ENCODE data around the gene JCHAIN.
"Not testable (repeated sequence)": the region's sequence is repeated elsewhere in the genome, so short reads cannot be mapped to it uniquely, and the experiment has no call there.

Gene JCHAIN

GRCh38 chr4:70650741-70651140 lies 15.6 kb downstream of the JCHAIN start:
- not testable (repeated sequence) for H3K4me1 Mint-ChIP-seq (ENCODE audit: low read depth); H3K4me3 Mint-ChIP-seq; DNase-seq (ENCODE audit: low spot score); H3K9me3 Mint-ChIP-seq; H3K27ac Mint-ChIP-seq; H3K36me3 Mint-ChIP-seq (ENCODE audit: low read depth)
- peaks cover 25% of the 10 kb centered on the region for H3K27me3 Mint-ChIP-seq (ENCODE audit: low read depth)

GRCh38 chr4:70640192-70640591 lies 26.1 kb downstream of the JCHAIN start:
- no peak for DNase-seq (ENCODE audit: low spot score)
- Mint-ChIP-seq H3K36me3 (ENCODE audit: low read depth) (no peaks in the 10 kb centered on the region), H3K9me3 (no peaks in the 10 kb centered on the region), H3K4me3 (no peak overlapping the region), H3K27ac (no peak overlapping the region), H3K4me1 (ENCODE audit: low read depth) (no peaks in the 10 kb centered on the region), H3K27me3 (ENCODE audit: low read depth) (no peaks in the 10 kb centered on the region)

DNA sequence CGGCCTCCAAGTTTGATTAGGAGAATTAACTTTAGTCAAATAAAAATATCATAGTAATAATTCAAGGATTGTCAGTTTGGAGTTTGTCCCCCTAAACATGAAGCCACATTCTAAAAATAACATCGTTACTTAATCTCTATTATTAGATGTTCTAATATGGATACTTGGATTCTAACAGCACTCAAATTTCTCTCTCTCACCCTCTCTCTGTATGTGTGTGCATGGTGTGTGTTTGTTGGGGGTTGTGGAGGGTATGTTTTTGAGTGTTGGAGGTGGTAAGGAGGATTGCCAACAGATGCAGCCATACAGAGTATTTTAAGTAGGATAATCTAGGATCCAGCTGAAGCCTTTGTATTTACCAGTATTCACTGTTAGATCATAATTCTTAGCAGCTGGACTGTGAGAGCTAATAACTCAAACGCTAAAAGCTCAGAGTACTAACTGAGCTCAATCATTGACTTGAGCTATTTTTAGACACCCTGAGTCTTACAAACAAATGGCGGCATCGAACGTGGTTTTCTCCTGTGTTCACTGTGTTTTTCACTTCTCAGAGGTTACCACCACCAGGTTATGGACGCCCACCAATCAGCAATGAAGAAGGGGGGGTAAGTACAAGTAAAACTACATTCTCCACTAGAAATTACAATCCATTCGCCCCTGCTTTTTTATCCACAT lies 28.9 kb downstream of the JCHAIN start:
- Mint-ChIP-seq H3K9me3 (no peaks in the 10 kb centered on the region), H3K4me1 (ENCODE audit: low read depth) (no peaks in the 10 kb centered on the region), H3K27me3 (ENCODE audit: low read depth) (peaks cover 6% of the 10 kb centered on the region), H3K27ac (no peak overlapping the region), H3K4me3 (no peak overlapping the region), H3K36me3 (ENCODE audit: low read depth) (no peaks in the 10 kb centered on the region)
- DNase-seq (ENCODE audit: low spot score), result no peak

GRCh38 chr4:70634482-70634881 lies 31.8 kb downstream of the JCHAIN start:
- Mint-ChIP-seq H3K27me3 (ENCODE audit: low read depth) (peaks cover 13% of the 10 kb centered on the region), H3K27ac (no peak overlapping the region), H3K36me3 (ENCODE audit: low read depth) (no peaks in the 10 kb centered on the region), H3K9me3 (no peaks in the 10 kb centered on the region), H3K4me1 (ENCODE audit: low read depth) (no peaks in the 10 kb centered on the region), H3K4me3 (no peak overlapping the region)
- DNase-seq (ENCODE audit: low spot score), result no peak

- no peak overlapping the region for H3K4me3 Mint-ChIP-seq
- no peak overlapping the region for H3K27ac Mint-ChIP-seq
- H3K4me1 Mint-ChIP-seq (ENCODE audit: low read depth), result no peaks in the 10 kb centered on the region
- DNase-seq (ENCODE audit: low spot score), result no peak
- H3K9me3 Mint-ChIP-seq, result no peaks in the 10 kb centered on the region
- no peaks in the 10 kb centered on the region for H3K36me3 Mint-ChIP-seq (ENCODE audit: low read depth)
- H3K27me3 Mint-ChIP-seq (ENCODE audit: low read depth), result peaks cover 13% of the 10 kb centered on the region
Measured at GRCh38 chr4:70632028-70632427, 34.3 kb downstream of the JCHAIN start.

GRCh38 chr4:70630162-70630561 lies 36.1 kb downstream of the JCHAIN start:
- H3K4me1 Mint-ChIP-seq (ENCODE audit: low read depth), result no peaks in the 10 kb centered on the region
- no peaks in the 10 kb centered on the region for H3K36me3 Mint-ChIP-seq (ENCODE audit: low read depth)
- peaks cover 13% of the 10 kb centered on the region for H3K27me3 Mint-ChIP-seq (ENCODE audit: low read depth)
- H3K4me3 Mint-ChIP-seq, result no peak overlapping the region
- H3K27ac Mint-ChIP-seq, result no peak overlapping the region
- no peaks in the 10 kb centered on the region for H3K9me3 Mint-ChIP-seq
- no peak for DNase-seq (ENCODE audit: low spot score)

DNA sequence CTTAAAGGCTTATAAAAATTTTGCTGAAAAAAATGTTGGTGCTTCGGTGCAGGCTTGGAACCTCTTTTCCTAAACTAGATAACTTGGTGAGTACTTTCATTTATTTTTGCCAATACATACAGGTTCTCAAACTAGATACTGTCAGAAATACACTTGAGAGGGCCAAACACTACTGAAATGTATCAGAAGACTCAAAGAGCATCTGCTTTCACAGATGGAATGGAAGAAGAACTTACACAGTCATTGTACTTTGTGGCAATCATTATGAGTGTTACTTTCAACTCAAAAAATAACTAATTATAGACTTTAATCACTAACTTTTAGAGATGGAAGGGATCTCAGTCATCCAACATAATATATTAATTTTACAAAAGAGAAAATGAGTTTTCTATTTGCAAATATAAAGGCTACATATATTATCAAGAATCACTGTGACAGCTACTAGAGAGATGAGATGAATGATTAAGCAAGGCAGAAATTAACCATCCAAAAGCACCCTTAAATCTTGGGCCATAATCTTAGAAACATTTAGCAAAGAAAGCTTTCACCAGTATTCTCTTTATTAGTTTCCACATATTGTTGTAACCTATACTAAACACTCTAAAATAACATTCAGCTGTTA lies 36.7 kb downstream of the JCHAIN start:
- DNase-seq (ENCODE audit: low spot score), result no peak
- peaks cover 13% of the 10 kb centered on the region for H3K27me3 Mint-ChIP-seq (ENCODE audit: low read depth)
- no peak overlapping the region for H3K27ac Mint-ChIP-seq
- no peaks in the 10 kb centered on the region for H3K36me3 Mint-ChIP-seq (ENCODE audit: low read depth)
- no peaks in the 10 kb centered on the region for H3K9me3 Mint-ChIP-seq
- no peaks in the 10 kb centered on the region for H3K4me1 Mint-ChIP-seq (ENCODE audit: low read depth)
- no peak overlapping the region for H3K4me3 Mint-ChIP-seq

- no peak within 1 kb of the TSS for H3K27ac Mint-ChIP-seq
- no peak for DNase-seq (ENCODE audit: low spot score)
- H3K9me3 Mint-ChIP-seq, result no peaks in the 10 kb centered on the region
- no peak within 1 kb of the TSS for H3K4me3 Mint-ChIP-seq
- peaks cover 10% of the 10 kb centered on the region for H3K27me3 Mint-ChIP-seq (ENCODE audit: low read depth)
- H3K4me1 Mint-ChIP-seq (ENCODE audit: low read depth), result no peaks in the 10 kb centered on the region
- no peaks in the 10 kb centered on the region for H3K36me3 Mint-ChIP-seq (ENCODE audit: low read depth)
Measured at GRCh38 chr4:70628444-70628843, 37.9 kb downstream of the JCHAIN start, which contains the start of gene ENAM. Gene ENAM (plus strand): TSS chr4:70628744. CDS start chr4:70629501, 757 bp downstream.

GRCh38 chr4:70627620-70628019 lies 38.7 kb downstream of the JCHAIN start:
- no peak for DNase-seq (ENCODE audit: low spot score)
- Mint-ChIP-seq H3K4me1 (ENCODE audit: low read depth) (no peaks in the 10 kb centered on the region), H3K36me3 (ENCODE audit: low read depth) (no peaks in the 10 kb centered on the region), H3K4me3 (no peak overlapping the region), H3K27me3 (ENCODE audit: low read depth) (peaks cover 7% of the 10 kb centered on the region), H3K27ac (no peak overlapping the region), H3K9me3 (no peaks in the 10 kb centered on the region)

- H3K4me3 Mint-ChIP-seq, result no peak overlapping the region
- no peak for DNase-seq (ENCODE audit: low spot score)
- no peaks in the 10 kb centered on the region for H3K27me3 Mint-ChIP-seq (ENCODE audit: low read depth)
- no peak overlapping the region for H3K27ac Mint-ChIP-seq
- no peaks in the 10 kb centered on the region for H3K9me3 Mint-ChIP-seq
- no peaks in the 10 kb centered on the region for H3K36me3 Mint-ChIP-seq (ENCODE audit: low read depth)
- no peaks in the 10 kb centered on the region for H3K4me1 Mint-ChIP-seq (ENCODE audit: low read depth)
Measured at GRCh38 chr4:70624226-70624793, 42.0 kb downstream of the JCHAIN start.

DNA sequence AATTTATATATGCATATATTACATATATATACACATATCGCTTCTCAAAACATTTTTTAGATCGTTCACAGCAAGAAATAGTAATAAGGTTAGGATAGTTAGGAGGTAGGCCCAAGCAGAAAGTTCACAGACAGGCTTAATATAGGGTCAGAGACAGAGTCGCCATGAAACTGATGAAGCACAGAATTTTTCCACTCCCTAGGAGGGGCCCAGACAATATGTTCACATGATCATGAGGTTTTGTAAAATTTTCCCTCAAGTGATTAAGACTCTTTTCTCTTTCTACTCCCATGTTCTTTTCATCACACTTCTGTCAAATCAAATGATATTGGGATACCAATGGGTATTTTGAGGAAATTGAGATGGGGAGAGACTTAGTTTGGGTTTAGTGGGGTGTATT lies 43.0 kb downstream of the JCHAIN start:
- H3K36me3 Mint-ChIP-seq (ENCODE audit: low read depth), result no peaks in the 10 kb centered on the region
- no peak for DNase-seq (ENCODE audit: low spot score)
- no peaks in the 10 kb centered on the region for H3K9me3 Mint-ChIP-seq
- H3K4me1 Mint-ChIP-seq (ENCODE audit: low read depth), result no peaks in the 10 kb centered on the region
- no peak overlapping the region for H3K27ac Mint-ChIP-seq
- H3K4me3 Mint-ChIP-seq, result no peak overlapping the region
- no peaks in the 10 kb centered on the region for H3K27me3 Mint-ChIP-seq (ENCODE audit: low read depth)

- no peak for DNase-seq (ENCODE audit: low spot score)
- Mint-ChIP-seq H3K4me1 (ENCODE audit: low read depth) (no peaks in the 10 kb centered on the region), H3K27ac (no peak overlapping the region), H3K9me3 (no peaks in the 10 kb centered on the region), H3K4me3 (no peak overlapping the region), H3K27me3 (ENCODE audit: low read depth) (no peaks in the 10 kb centered on the region), H3K36me3 (ENCODE audit: low read depth) (no peaks in the 10 kb centered on the region)
Measured at GRCh38 chr4:70619778-70620177, 46.5 kb downstream of the JCHAIN start.

GRCh38 chr4:70619288-70619687 lies 47.0 kb downstream of the JCHAIN start:
- DNase-seq (ENCODE audit: low spot score), result no peak
- no peaks in the 10 kb centered on the region for H3K9me3 Mint-ChIP-seq
- no peaks in the 10 kb centered on the region for H3K36me3 Mint-ChIP-seq (ENCODE audit: low read depth)
- no peak overlapping the region for H3K4me3 Mint-ChIP-seq
- no peaks in the 10 kb centered on the region for H3K4me1 Mint-ChIP-seq (ENCODE audit: low read depth)
- peaks cover 1% of the 10 kb centered on the region for H3K27me3 Mint-ChIP-seq (ENCODE audit: low read depth)
- no peak overlapping the region for H3K27ac Mint-ChIP-seq

DNA sequence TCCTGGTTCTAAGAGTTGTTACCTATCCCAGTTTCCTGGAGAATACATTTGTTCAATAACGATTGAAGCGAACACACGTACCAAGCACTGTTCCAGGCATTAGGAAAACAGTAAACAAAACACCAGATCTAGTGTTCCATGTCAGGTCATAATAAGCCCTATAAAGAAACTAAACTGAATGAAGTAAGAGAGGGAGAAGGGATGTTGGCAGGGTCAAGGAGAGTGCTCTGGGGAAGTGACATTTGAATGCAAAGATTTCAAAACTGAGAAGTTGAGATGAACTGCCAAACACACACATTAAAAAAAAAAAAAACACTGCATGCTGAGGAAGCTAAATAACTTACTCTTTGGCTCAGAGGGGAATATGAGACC lies 52.1 kb downstream of the JCHAIN start:
- no peaks in the 10 kb centered on the region for H3K4me1 Mint-ChIP-seq (ENCODE audit: low read depth)
- H3K9me3 Mint-ChIP-seq, result no peaks in the 10 kb centered on the region
- DNase-seq (ENCODE audit: low spot score), result no peak
- no peak overlapping the region for H3K27ac Mint-ChIP-seq
- no peaks in the 10 kb centered on the region for H3K36me3 Mint-ChIP-seq (ENCODE audit: low read depth)
- no peak overlapping the region for H3K4me3 Mint-ChIP-seq
- H3K27me3 Mint-ChIP-seq (ENCODE audit: low read depth), result peaks cover 22% of the 10 kb centered on the region

Data from T-helper 2 cell treated with Interferon-gamma antibody and Interleukin-4, amounts not matched to agents 5 μg/mL and 100 μg/mL, for 36 hours (primary cell).